Left ventricle myocardium inferior (tissue), 1 donor: ENCODE measurements around the gene KRT82. TPM values are rescaled to one million over a fixed set of nuclear protein-coding genes. Genes with fewer than 3 reads are reported as not detected.

Experiments
- DNase-seq: peaks from one replicate; pipeline ENCODE4 v3.0.0-alpha.2; 2020
- H3K27ac ChIP-seq: fragments of 200-600 bp; replicated peaks from 2 replicates; pipeline ENCODE4 v1.8.0; 2021
- H3K27me3 ChIP-seq: fragments of 200-600 bp; 2 replicates; pipeline ENCODE4 v1.8.0; 2021; ENCODE audit warnings: low read depth
- H3K36me3 ChIP-seq: fragments of 200-600 bp; 2 replicates; pipeline ENCODE4 v1.8.0; 2021
- H3K4me1 ChIP-seq: fragments of 200-600 bp; 2 replicates; pipeline ENCODE4 v1.8.0; 2021
- H3K4me3 ChIP-seq: fragments of 200-600 bp; 2 replicates; pipeline ENCODE4 v1.8.0; 2021; ENCODE audit warnings: mild to moderate bottlenecking, moderate library complexity
- H3K9me3 ChIP-seq: fragments of 200-600 bp; replicated peaks from 2 replicates; pipeline ENCODE4 v1.8.0; 2021
- intact Hi-C: fragments of 100-400 bp; cut with micrococcal nuclease; formaldehyde crosslinking; loops from one replicate; pipeline ENCODE4 v1.11.0; 2022
- total RNA-seq: library from RNA; stranded (reverse); fragmentation: NEBNext Ultra II Directional; extraction: Animal tissue kit (Norgen Biotek cat#: 25700); gene quantifications from one replicate; pipeline ENCODE4 v1.2.1, GENCODE V29; 2021
- TF ChIP-seq, protein P1 (sequence below): fragments of 200-600 bp; IDR thresholded peaks from 2 replicates; pipeline ENCODE4 v1.8.0; 2021; ENCODE audit warnings: antibody characterized with exemption, mild to moderate bottlenecking, borderline replicate concordance
- donor health status: DM: no; HTN: yes; CAD: no; lungs with severe emphysema.

Gene KRT82
- total RNA-seq, 1 donor from 2014 or later: not detected

DNA sequence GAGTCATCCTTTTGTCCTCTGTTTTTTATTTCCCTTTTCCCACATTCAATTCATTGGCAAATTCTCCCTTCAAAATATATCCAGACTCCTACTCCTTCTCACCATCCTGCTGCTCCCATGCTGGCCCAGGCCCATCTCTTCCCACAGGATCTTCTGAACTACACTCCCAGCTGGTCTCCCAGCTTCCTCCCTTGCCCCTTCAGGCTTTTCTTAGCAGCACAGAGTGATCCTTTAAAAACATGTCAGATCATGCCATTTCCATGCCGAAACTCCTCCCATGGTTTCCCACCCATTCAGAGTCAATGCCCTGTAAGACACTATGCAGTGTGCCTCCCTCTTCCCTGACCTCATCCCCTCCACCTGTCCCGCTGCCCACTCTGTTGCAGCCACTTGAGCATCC is 18.3 kb downstream of the KRT82 start:
- Histone ChIP-seq H3K27ac (no peak overlapping the region), H3K9me3 (no peaks in the 10 kb centered on the region), H3K36me3 (no peaks in the 10 kb centered on the region), H3K4me3 (no peak overlapping the region), H3K27me3 (peaks cover 38% of the 10 kb centered on the region), H3K4me1 (peaks cover 12% of the 10 kb centered on the region)
- intact Hi-C loops: no loop called here
- DNase-seq: no peak
- TF ChIP-seq, protein P1, sequence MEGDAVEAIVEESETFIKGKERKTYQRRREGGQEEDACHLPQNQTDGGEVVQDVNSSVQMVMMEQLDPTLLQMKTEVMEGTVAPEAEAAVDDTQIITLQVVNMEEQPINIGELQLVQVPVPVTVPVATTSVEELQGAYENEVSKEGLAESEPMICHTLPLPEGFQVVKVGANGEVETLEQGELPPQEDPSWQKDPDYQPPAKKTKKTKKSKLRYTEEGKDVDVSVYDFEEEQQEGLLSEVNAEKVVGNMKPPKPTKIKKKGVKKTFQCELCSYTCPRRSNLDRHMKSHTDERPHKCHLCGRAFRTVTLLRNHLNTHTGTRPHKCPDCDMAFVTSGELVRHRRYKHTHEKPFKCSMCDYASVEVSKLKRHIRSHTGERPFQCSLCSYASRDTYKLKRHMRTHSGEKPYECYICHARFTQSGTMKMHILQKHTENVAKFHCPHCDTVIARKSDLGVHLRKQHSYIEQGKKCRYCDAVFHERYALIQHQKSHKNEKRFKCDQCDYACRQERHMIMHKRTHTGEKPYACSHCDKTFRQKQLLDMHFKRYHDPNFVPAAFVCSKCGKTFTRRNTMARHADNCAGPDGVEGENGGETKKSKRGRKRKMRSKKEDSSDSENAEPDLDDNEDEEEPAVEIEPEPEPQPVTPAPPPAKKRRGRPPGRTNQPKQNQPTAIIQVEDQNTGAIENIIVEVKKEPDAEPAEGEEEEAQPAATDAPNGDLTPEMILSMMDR: no peak

- Histone ChIP-seq H3K27me3 (peaks cover 38% of the 10 kb centered on the region), H3K36me3 (no peaks in the 10 kb centered on the region), H3K27ac (no peak within 1 kb of the TSS), H3K4me1 (no peaks in the 10 kb centered on the region), H3K4me3 (no peak within 1 kb of the TSS), H3K9me3 (no peaks in the 10 kb centered on the region)
- TF ChIP-seq, protein P1: no peak
- no peak for DNase-seq
- intact Hi-C loops: no loop called here
Observed at GRCh38 chr12:52385226-52385702, 20.9 kb downstream of the KRT82 start, which contains the start of gene KRT84. TSS of gene KRT84 (minus strand) at chr12:52385652. CDS start at chr12:52385585, 67 bp downstream.

DNA sequence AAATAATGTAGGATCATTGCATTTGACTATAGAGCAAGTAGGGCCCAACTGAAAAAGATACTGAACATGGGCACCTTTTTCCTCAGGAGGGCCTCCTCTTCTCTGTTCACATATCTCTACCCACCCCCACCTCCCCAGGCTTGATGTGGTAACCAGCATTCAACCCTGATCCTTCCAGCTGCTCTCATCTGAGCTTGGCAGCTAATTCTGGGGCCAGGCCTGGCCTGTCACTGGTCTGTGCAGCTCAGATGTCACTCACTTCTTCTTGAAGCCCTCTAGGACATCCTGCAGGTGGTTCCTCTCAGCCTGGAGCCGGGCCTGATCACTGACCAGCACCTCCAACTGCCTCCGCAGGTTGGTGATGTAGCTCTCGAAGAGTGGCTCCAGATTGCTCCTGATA is 22.8 kb downstream of the KRT82 start:
- no peak for DNase-seq
- TF ChIP-seq, protein P1: no peak
- Histone ChIP-seq H3K36me3 (no peaks in the 10 kb centered on the region), H3K27ac (no peak overlapping the region), H3K27me3 (peaks cover 39% of the 10 kb centered on the region), H3K4me3 (no peak overlapping the region), H3K9me3 (no peaks in the 10 kb centered on the region), H3K4me1 (no peaks in the 10 kb centered on the region)
- intact Hi-C loops: no loop called here

DNA sequence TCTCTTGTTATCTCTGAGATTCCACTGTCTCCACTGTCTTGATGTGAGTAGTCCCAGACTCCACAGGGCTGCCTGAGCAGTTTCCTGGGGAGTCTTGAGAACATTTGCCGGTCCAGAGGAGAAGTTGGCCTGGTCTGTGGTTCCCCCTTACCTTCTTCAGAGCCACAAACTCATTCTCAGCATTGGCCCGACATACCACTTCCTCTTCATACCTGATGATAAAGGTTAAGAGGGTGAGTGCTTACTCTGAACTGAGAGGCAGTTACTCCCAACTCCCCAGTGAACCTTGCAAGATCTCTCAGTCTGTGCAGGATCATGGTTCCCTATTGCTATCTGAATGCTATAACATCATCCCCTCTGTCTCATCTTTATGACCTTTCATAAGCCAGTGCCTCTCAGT is 23.3 kb downstream of the KRT82 start:
- Histone ChIP-seq H3K27me3 (peaks cover 42% of the 10 kb centered on the region), H3K4me3 (no peak overlapping the region), H3K9me3 (no peaks in the 10 kb centered on the region), H3K36me3 (no peaks in the 10 kb centered on the region), H3K27ac (no peak overlapping the region), H3K4me1 (no peaks in the 10 kb centered on the region)
- intact Hi-C loops: no loop called here
- DNase-seq: no peak
- TF ChIP-seq, protein P1: no peak

- no peak for DNase-seq
- intact Hi-C loops: no loop called here
Observed at GRCh38 chr12:52381206-52381605, 24.9 kb downstream of the KRT82 start.

More at GRCh38 chr12:52381206-52381605, 24.9 kb downstream of the KRT82 start:
- TF ChIP-seq, protein P1: no peak
- no peaks in the 10 kb centered on the region for H3K36me3 ChIP-seq
- no peak overlapping the region for H3K4me3 ChIP-seq
- no peak overlapping the region for H3K27ac ChIP-seq
- H3K4me1 ChIP-seq: no peaks in the 10 kb centered on the region
- peaks cover 54% of the 10 kb centered on the region for H3K27me3 ChIP-seq
- H3K9me3 ChIP-seq: no peaks in the 10 kb centered on the region
